ENCODE data around the gene FBXL22.
"Not testable (repeated sequence)": the region's sequence is repeated elsewhere in the genome, so short reads cannot be mapped to it uniquely, and the experiment has no call there.

The FBXL22 gene

DNA sequence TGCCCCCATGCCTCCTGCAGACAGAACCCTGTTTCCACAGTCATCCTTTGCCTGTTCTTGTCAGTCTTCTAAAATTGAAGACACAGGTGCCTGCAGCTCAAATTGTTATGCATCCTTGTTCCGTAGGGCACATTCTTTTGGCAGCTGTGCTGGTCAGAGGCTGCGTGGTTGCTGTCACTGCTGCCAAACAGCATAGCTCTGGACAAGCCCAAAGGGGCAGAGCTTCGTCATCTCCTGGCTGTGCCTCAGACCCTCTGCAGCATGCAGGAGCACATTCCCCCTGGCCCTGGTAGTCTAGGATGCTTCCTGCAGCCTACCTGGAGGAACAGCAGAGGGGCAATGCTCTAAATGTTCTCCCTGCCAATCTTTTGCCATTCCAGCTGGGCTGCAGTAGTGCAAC, 2.1 kb upstream of the FBXL22 start:
- DNase-seq: no peak

DNA sequence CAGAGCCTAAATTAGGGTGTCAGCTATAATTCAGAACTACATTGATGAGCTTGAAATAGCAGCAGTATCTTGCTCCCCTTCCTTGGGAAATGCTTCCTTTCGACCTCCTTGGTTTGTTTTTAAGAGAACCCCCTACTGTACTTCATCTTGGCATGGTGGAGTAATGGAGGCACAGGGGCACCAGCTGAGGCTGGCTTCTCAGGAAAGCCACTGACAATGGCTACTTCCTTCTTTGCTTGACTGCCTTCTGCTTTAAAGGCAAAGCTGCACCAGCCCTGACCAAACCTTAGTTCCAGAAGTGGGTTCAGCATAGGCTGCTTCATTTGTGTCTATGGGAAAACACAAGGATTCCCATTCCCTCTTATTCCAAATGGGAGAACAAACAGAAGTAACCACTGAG, 1.5 kb upstream of the FBXL22 start:
- DNase-seq: no peak

DNA sequence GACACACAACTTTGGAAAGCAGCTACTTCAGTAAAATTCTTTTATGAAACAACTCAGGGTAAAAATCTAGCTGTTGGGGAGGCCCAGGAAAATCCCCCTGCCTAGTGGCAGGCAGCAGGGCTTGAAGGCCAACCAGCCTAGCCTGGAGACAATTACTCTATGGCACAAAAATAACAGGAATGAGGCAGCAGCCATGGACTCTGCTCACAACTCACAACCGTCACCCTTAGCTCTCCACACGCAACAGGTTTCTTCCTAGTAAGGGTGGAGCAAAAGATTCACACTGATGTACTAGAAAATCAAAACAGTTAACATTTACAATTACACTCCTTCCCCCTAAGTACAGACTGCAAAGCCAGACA, 530 bp upstream of the FBXL22 start:
- no peak for DNase-seq

DNA sequence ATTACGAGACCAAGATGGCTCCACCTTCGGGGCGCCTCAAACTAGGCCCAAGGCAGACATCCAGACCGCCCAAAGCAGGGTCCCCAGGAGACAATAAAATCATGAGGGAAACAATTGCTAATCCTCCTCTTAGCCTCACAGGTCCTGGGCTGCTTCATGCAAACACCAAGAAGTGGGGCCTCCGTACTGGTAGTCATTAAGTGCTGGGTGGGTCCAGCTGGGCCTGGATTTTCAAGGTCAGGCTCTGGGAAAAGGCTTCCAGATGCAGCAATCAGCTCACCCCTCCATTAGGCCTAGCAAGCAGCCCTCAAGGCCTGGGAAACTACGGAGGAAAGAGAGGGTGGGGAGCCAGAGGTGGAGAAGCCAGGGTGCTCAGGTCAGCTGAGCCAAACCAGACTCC, 634 bp downstream of the FBXL22 start:
- no peak for DNase-seq

DNA sequence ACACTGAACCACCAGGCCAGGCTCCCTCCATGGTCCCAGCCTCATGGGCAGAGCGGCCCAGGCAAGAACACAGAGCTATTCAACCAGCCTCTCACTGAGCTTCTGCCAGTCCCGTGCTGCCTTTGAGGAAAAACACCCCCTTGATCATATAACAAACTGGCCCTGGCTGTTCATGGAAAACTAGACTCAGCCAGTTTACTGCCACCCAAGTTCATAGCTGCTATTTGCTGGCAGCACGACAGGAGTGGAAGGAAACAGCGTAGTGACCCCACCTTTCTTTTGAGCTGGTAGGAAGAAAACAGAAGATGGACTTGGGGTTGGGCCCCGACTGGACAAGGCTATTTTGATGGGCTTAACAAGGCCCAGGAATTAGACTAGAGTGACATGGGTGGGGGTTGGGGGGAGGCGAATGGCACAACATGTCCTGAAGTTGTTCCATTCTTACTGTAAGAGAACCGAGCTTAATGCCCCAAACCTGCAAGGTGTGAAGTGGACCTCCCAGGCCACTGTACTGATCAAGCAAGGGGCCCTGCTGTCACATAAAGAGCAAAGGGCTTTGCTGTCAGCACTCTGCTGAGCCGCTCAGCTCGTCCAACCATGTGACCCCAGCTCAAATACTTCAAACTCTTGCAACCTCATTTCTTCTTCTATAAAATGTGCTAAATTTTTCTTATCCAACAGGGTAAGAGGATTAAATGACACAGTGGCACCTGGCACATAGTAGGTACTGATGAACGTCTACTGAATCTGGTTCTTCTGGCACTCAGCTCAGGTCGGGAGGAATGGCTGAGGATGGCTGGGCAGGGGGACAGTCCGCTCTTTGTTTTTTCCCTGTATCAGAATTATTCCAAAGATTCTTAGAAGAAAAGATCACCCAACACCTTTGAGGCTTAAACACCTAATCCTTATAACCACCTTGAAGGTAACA, 1.6 kb downstream of the FBXL22 start:
- no peak for DNase-seq

DNA sequence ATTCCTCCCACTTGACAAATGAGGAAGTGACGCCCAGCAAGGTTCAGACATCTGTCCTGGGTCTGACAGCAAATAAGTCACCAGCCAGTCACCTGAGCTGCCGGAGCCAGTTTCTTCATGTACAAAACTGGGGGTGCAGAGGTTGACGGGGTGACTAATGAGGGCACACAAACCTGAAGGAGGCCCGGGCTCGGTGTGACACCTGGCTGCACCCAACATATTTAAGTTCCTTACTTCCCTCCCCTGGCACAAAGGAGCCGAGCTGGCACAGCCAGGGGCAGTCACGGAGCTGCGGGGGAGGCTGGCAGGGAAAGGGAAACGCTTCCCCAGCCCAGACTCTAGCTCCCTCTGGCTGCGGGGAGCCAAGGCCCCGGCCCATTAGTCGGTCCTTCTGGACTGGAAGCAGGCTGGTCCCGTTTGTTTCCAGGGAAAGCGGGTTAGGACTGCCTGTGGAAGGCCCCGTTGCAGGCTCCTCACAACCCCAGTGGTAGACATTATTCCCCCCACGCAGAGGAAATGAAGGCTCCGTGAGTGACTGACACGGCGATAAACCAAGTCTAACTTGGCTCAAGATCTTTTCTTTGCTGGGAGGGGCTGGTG, 2.3 kb downstream of the FBXL22 start:
- DNase-seq: no peak

DNA sequence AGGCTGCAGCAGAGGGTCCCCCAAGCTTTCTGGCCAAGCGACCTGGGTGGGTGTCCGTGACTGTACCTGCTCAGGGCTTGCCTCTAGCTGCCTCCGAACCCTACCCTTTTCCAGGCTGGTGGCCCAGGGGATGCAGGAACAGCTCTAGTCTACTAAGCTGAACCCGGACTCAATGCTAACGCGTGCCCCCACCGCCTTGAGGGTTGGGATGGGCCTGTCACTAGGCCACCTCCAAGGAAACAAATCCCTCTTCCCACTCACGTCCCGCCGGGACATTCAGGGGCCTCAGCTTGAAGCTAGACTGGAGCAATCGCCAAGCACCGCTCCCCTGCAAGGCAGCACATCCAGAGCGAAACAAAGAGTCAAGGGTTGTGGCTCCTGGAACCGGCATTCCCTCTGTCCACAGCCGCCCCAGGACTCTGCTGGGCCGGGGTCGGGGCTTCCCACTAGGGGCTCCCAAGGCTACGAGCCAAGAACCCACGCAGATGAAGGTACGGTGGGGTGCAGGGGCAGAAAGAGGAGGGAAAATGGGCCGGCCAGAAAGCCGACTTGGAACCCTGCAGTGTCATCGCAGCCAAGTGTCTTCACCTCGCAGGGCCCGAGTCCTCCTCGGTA, 2.9 kb downstream of the FBXL22 start:
- no peak for DNase-seq

DNA sequence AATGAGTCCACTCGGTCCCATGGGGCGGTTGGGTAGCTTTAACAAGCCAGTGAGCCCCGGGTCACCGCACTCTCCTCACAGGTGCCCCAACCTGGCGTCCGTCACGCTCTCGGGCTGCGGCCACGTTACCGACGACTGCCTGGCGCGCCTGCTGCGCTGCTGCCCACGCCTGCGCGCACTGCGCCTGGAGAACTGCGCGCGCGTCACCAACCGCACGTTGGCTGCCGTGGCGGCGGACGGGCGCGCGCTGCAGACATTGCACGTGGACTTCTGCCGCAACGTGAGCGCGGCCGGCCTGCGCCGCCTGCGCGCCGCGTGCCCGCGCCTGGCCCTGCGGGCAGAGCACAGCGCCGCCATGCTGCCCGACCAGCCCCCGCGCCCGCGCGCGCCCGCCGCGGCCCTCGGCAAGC, 3.4 kb downstream of the FBXL22 start:
- peak; percentile 89 for DNase-seq

DNA sequence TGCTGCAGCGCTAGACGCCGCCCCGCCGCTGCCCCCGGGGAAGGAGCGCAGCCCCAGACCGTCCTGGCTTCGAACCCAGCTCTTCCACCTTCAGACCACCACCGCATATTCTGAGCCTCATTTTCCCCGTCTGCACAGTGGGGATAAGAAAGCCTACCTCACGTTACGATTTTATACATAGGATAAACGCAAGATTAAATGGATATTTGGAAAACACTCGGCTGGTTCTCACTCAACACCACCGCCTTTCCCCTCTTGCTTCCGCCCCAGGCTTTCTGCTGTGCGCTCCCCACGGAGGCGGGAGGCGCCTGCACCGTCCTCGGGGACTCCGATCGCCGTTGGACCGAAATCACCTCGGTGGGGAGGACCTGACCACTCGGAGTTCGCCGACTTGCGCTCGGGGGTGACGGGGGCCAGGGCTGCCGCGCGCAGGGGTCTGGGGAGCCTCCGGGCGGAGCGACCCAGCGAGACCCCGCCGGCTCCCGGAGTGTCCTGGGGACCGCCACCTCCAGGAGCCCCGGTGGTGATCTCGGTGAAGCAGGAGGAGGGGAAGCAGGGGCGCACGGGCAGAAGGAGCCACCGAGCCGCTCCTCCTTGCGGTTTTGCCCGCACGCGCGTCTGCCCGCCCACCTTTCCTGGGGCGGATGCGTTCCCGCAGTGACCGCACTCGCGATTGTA, 4.0 kb downstream of the FBXL22 start:
- DNase-seq: no peak

DNA sequence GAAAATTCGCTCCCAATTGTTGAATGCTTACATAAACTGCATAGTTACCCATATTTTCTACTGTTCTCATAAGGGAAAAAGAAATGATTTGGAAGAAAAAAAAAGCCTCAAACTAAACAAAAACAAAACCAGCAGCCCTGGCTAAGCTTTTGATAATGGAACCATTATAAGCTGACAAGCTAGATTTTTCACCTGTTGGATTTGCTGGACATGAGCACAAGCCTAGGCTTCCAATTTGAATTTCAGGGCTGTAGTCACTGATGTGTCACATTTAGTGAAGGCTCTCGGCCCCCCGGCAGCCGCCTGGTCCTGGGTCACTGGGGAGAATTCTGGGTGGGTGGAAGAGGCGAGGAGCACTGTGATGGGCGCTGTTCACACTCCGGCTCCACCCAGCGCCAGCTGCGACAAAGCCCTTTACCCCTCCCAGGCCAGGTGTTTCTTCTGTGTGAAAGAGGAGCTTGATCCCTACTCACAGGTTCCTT, 4.6 kb downstream of the FBXL22 start:
- DNase-seq: no peak

DNA sequence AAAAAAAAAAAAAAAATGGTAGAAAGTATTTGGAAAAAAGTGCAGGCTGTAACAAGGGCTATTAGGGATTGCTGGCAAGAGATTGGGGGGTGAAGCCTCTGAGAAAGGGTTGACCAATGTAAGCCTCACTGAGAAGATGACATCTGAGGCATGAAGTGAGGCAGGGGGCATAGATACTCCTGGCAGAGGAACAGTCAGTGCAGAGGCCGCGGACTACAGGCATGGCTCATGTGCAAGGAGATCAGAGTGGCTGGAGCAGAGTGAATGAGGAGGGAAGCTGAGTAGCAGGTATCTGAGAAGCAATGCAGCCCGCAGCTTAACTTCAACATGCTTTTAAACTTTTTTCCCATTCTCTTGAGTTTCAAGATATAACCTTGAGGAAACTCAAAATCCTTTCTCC, 5.4 kb downstream of the FBXL22 start:
- no peak for DNase-seq

DNA sequence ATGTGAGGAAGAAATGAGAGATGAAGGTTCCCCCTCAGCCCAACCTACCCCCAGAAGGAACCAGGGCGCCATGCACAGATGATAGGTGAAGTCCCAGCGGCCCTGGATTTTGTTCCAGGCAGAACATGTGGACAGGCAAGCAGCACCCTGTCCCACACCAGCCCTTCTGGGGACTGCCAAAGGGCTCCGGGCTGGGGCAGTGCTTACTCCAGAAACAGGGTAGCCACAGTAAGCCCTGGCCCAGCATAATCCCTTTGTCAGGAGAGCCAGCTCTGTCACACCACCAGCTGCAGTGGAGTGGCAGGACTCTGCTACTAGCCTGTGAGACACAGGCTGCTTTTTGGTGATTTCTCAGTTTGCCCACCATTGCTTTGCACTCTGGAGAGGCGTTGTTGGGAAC, 6.3 kb downstream of the FBXL22 start:
- no peak for DNase-seq

DNA sequence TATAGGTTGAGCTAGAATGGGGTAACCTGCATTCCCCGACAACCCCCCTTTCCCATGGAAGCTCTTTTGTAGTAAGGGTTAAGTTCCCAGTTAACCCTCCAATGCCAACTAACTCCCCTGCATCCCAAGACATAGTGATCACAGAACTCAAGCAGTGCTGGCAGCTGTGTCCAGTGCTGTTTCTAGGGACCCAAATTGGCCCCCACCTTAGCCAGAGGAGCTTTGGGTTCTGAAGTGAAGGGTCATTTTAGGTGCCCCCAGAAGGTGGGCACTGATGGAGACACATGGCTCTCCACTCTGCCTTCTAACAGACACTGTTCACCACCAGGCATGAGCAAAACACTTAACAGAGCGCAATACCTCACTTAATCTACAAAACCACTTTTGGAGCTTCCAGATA, 7.1 kb downstream of the FBXL22 start:
- DNase-seq: no peak

DNA sequence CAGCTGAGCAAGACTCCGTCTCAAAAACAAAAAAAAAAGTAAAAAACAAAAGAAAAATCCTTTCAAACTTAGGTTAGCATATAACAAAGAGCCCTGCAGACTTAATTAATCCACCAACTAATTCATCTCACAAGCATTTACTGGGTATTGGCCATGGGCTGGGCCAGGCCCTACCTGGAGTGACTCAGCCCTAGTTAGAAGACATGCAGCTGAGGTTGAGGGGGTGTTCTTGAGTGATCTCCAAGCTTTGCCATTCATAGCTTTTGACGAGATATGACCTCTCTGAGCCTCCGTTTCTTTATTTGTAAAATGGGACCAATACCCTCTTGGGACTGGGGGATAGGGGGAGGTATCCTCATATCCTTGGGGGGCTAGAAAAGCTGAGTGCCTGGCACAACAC, 7.8 kb downstream of the FBXL22 start:
- no peak for DNase-seq

DNA sequence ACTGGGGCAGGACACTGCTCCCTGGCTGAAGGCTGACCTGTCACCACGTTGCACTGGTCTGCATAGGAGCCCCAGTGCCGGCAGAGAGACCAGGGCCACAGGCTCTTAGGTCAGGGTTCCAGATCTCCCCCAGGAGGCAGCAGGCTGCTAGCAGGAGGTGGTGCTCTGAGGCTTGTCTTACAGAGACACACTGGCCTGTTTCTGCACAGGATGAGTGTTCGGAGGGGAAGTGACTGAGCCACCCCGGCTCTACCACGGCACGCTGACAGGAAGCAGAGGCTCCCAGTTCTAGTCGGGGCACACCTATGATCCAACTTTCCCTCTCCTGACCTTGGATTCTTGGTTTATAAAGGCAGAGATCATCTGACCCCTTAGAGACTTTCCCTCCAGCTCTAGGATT, 8.6 kb downstream of the FBXL22 start:
- no peak for DNase-seq

DNA sequence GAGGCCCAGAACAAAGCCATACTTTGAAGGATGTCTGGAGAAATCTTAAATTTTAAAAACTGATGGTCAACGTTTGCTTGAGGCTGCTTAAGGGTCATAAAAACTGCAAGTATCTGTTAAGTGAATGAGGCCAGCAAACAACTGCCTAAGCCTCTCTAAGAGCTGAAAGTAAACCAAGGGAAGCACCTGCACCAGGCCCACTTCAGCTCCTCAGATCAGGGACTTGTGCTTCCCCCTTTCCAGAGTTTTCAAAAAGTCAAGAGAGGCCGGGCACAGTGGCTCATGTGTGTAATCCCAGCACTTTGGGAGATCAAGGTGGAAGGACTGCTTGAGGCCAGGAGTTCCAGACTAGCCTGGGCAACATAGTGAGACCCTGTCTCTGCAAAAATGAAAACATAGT, 9.1 kb downstream of the FBXL22 start:
- no peak for DNase-seq

DNA sequence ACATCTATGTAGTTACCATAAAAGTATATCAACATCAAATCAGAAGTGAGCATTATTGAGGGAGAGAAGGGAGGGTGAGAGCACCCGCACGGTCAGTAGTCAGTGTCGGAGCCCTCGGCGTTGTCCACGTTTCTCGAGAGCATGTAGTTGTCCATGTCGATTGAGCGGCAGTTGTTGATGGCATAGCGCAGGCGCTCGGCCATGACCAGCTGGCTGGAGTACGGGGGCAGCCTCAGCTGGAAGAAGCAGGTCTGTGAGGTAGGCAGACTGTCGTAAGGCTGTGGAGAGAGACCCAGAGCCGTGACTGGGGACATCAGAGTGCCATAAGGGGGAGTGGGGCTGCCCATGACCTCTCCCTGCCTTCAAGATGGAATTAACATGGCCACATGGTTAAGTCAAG, 11.8 kb downstream of the FBXL22 start:
- DNase-seq: no peak

DNA sequence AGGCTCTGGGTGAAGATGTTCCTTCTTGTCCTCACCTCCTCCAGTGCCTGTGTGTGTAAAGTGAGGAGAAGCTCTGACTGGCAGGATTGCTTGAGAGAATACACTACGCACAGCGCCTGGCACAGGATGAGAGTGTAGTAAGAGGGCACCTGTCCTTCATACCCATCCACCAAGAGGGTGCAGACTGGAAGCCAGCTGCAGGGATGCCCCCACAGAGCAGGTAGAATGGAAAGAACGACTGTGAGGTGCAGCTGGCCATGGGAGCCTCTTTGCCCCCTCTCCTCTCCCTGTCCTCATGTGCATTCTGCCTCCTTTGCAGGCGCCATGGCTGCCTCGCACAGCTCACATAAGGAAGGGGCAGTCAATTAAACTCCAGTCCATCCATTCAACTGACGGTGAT, 12.3 kb downstream of the FBXL22 start:
- no peak for DNase-seq

DNA sequence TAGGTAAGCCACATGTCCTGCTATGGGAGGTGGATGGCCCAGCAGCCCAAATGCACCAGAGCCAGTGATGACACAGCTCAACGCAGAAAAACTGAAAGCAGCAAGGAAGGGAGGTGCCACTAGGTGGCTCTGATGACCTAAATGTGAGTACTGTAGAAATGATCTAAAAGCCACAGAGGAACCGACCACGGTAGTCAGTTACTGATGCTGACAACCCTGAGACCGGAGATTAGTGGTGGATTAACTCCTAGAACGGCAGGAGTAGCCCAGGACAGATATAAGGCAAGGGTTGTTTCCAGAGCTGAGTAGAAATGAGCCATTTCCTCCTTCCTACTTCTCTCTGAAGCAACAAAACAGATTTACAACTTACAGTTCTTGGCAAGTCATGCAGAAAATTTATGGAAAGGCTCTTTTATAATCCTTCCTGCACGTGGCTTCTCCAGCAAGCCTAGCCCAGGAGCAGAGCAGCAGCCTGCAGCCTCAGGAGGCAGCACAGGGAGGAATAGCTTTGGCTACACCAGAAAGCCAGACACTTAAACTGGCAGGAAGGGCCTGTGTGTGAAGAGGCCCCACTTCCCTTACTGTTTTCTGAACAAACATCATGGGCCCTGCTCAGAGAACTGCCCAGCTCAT, 13.1 kb downstream of the FBXL22 start:
- peak; percentile 89 for DNase-seq

DNA sequence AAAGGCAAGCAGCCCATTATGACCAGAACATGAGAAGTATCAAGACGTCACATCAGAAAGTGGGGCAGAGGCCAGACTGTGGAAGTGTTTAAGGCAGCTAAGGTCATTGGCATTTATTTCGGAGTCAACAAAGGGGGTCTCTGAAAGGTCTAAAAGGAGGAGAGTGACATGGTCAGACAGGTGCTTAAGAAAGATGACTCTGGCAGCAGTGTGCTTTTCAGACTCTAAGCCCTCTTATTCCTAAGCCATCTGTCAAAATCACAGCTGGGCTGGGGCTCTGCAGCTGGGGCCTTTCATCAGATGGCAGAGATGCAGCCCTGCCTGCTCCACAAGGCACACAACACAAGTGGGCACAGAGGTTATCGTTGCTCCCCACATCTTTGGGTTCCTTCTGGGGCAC, 14.0 kb downstream of the FBXL22 start:
- DNase-seq: no peak

DNA sequence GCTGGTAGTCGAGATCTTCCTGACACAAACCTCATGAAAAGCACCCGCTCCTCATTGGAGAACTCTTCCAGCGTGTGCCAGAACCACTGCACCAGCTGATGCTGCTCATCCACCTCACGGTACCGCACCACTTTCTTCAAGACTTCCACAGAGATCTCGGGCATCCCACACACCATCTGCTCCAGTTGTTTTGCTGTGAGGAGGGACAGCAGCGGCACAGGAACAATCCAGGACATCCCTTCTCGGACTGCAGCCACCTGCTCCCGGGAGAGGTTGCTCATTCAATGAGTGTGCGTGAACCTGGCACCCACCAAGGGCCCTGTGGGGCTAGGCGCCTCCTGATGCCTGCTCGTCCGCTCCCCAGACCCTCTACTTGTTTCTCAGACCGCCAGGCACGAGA, 15.1 kb downstream of the FBXL22 start:
- no peak for DNase-seq

DNA sequence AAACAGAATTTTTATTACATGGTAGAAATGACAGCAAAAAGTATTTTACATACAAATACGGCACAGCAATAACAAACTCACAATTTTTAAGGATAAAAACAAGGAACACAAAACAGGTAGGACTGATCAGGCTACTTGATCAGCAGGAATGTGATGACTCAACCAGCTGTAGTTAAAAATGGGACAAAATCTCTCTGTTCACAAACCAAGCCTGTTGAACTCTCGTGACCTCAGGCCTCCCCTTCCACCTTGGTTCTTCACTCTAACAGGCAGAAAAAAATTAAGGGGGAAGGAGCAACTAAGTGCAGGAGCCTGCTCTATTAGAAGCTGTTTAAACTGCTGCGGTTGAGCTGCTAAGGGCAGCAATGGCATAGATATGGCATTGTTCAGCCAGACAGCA, 18.7 kb downstream of the FBXL22 start:
- DNase-seq: no peak

DNA sequence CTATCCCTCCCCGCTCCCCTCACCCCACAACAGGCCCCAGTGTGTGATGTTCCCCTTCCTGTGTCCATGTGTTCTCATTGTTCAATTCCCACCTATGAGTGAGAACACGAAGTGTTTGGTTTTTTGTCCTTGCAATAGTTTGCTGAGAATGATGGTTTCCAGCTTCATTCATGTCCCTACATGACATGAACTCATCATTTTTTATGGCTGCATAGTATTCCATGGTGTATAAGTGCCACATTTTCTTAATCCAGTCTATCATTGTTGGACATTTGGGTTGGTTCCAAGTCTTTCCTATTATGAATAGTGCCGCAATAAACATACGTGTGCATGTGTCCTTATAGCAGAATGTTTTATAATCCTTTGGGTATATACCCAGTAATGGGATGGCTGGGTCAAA, 20.0 kb downstream of the FBXL22 start:
- DNase-seq: not testable (repeated sequence)

Measured in NCI-H1048 (cell line).